ENCODE measurements around the gene SETD7. TPM values are rescaled to one million over a fixed set of nuclear protein-coding genes. Genes with fewer than 3 reads are reported as not detected.

SETD7 gene
- total and polyA plus RNA-seq, 8 donors = 9.7 to 96.9 (median 31.5) TPM

GRCh38 chr4:139540632-139541031, 15.4 kb downstream of the SETD7 start:
- TF ChIP-seq CTCF (IDR thresholded peaks at IDR 0.05) (no peak), POLR2AphosphoS5 (IDR thresholded peaks at IDR 0.05) (no peak), EP300 (IDR thresholded peaks at IDR 0.05) (no peak), POLR2A (IDR thresholded peaks at IDR 0.05) (no peak)
- 80 to 92% (median 90%) methylated on average over 5 of the region's 5 CpGs for WGBS, 5 donors
- Histone ChIP-seq H3K27ac (no peak overlapping the region), H3K9me3 (no peaks in the 10 kb centered on the region), H3K27me3 (no peaks in the 10 kb centered on the region), H3K4me1 (peaks cover 0 to 31% (median 7%) of the 10 kb centered on the region in 4 donors), H3K36me3 (peaks cover 4 to 47% (median 34%) of the 10 kb centered on the region in 4 donors), H3K4me3 (no peak overlapping the region)
- intact Hi-C loops (cut with DNase I; ENCODE audit: low total_unique reads) = no loop called here
- DNase-seq = no peak

- H3K36me3 ChIP-seq = peaks cover 4 to 42% (median 30%) of the 10 kb centered on the region in 4 donors
- no peaks in the 10 kb centered on the region for H3K9me3 ChIP-seq
- TF ChIP-seq EP300 (IDR thresholded peaks at IDR 0.05) = no peak
- no peak for TF ChIP-seq CTCF (IDR thresholded peaks at IDR 0.05)
- TF ChIP-seq POLR2A (IDR thresholded peaks at IDR 0.05) = no peak
- no peak for TF ChIP-seq POLR2AphosphoS5 (IDR thresholded peaks at IDR 0.05)
- no peak overlapping the region for H3K27ac ChIP-seq
- no peaks in the 10 kb centered on the region for H3K27me3 ChIP-seq
- WGBS, 5 donors = 96 to 99% (median 96%) methylated on average over 2 of the region's 2 CpGs
- H3K4me1 ChIP-seq = peaks cover 4 to 35% (median 12%) of the 10 kb centered on the region in 4 donors
- no peak overlapping the region for H3K4me3 ChIP-seq
- no peak for DNase-seq
- intact Hi-C loops (cut with DNase I; ENCODE audit: low total_unique reads) = no loop called here
Measured at GRCh38 chr4:139540161-139540560, 15.9 kb downstream of the SETD7 start.

GRCh38 chr4:139537292-139537691, 18.7 kb downstream of the SETD7 start:
- H3K36me3 ChIP-seq = peaks cover 5 to 28% (median 15%) of the 10 kb centered on the region in 4 donors
- no peaks in the 10 kb centered on the region for H3K9me3 ChIP-seq
- WGBS, 5 donors = 83 to 95% (median 90%) methylated on average over 7 of the region's 7 CpGs
- no peak overlapping the region for H3K27ac ChIP-seq
- no peaks in the 10 kb centered on the region for H3K27me3 ChIP-seq
- H3K4me1 ChIP-seq = peaks cover 5 to 51% (median 14%) of the 10 kb centered on the region in 4 donors
- intact Hi-C loops (cut with DNase I; ENCODE audit: low total_unique reads) = no loop called here
- H3K4me3 ChIP-seq = no peak overlapping the region
- DNase-seq = no peak
- TF ChIP-seq POLR2AphosphoS5 (IDR thresholded peaks at IDR 0.05) = no peak
- no peak for TF ChIP-seq CTCF (IDR thresholded peaks at IDR 0.05)
- no peak for TF ChIP-seq POLR2A (IDR thresholded peaks at IDR 0.05)
- no peak for TF ChIP-seq EP300 (IDR thresholded peaks at IDR 0.05)

GRCh38 chr4:139535871-139536234, 20.2 kb downstream of the SETD7 start:
- TF ChIP-seq EP300 (IDR thresholded peaks at IDR 0.05) = no peak
- TF ChIP-seq POLR2A (IDR thresholded peaks at IDR 0.05) = no peak
- TF ChIP-seq CTCF (IDR thresholded peaks at IDR 0.05) = no peak
- no peak for TF ChIP-seq POLR2AphosphoS5 (IDR thresholded peaks at IDR 0.05)
- intact Hi-C loops (cut with DNase I; ENCODE audit: low total_unique reads) = no loop called here
- no peak overlapping the region for H3K4me3 ChIP-seq

More at GRCh38 chr4:139535871-139536234, 20.2 kb downstream of the SETD7 start:
- Histone ChIP-seq H3K27ac (peak overlapping the region in 4 of 5 donors; percentile 6 to 63 (median 30)), H3K9me3 (no peaks in the 10 kb centered on the region), H3K27me3 (no peaks in the 10 kb centered on the region), H3K36me3 (peaks cover 5 to 29% (median 22%) of the 10 kb centered on the region in 4 donors), H3K4me1 (peaks cover 5 to 38% (median 14%) of the 10 kb centered on the region in 4 donors)
- DNase-seq = no peak
- WGBS, 5 donors = 38 to 61% (median 56%) methylated on average over 5 of the region's 5 CpGs

Data from stomach (tissue), 9 donors.